ENCODE data around the gene COQ7. TPM values are rescaled to one million over a fixed set of nuclear protein-coding genes. Genes with fewer than 3 reads are reported as not detected.

COQ7 gene
- total RNA-seq = 18.5 and 18.9 TPM in 2 replicates

DNA sequence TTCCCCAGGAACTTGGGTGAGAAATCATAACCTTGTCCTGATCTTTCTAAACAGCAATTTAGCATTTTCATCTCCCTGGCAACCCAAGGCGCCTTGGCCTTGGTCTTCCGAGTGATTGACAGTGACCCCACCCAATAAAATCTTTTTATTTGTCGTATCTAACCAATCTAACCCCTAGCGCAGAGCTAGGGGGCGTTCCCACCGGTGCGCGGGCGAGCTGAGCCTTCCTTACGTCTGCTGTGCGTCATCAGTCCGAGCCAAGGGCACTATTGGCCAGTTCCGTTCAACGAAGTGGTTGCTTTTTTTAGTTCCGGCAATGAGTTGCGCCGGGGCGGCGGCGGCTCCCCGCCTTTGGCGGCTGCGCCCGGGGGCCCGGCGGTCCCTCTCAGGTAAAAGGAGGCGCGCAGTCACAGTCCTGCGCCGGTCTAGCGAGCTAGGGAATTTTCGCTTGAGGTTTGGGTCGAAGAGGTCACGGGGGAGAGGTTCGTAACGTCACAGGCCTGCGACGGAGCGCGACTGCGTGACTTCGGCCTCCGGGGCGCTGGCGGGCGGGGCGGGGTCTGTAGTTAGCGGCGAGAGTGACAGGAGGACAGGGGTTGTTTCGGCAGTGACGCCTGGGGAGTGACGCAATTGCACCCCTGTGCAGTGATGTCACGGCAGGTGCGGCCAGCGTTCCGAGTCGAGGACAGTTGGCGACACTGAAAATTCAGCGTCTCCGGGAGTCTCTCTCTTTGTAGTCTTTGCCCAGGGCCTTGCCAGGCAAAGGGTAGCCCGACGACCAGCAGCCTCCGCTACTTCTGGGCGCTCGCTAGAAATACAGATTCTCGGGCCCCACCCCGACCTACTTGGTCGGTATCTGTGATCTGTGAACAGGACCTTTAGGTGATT lies at the start of gene COQ7:
TSS of gene COQ7 (plus strand) at position 266 of the 888 bp plus-strand sequence. CDS start at position 317, 51 bp downstream.

DNA sequence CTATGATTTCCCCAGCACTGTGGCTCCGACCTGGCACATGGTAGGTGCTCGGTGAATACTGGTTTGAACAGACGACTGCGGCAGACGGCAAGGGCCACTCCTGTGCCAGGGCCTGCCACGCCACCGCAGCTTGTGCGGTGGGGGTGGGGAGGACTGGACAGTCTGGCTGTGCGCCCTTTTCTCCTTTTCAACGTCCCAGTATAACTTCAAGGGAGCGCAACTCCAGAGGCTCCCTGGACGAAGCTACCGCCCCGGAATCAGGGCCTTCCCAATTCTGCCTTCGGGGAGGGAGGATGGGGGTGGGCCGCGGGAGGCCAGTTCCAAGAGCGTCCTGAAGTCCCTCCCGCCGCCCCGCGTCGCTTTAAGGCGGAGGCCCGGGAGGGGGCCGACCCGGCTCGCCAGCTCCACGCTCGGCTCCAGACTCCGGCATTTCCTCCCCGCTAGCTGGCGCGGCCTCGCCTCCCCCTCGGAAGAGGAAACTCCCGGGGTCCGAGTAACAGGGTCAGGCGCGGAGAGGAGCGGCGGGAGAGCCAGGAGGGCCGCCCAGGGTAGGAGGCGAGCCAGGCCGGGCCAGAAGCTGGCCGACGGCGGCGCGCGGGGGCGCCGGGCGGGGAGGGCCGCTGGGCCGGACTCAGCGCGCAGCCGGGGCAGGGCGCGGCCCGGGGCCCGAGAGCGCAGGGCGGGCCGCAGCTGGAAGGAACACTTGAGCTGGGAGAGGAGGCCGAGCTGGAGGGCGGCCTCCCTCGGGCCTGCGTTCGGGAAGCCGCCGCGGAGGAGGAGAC lies 46.4 kb downstream of the COQ7 start, which contains the start of gene ITPRIPL2:
TSS of gene ITPRIPL2 (plus strand) at position 388 of the 782 bp plus-strand sequence. CDS start 498 bp downstream, outside the sequence.

Other genes starting within 250 kb of the COQ7 start
- gene SMG1, start 141.2 kb upstream of the COQ7 start, total RNA-seq = 78.7 and 86.7 TPM in 2 replicates
- 0.85 and 2.7 TPM in 2 replicates for gene TMC7, start 83.7 kb upstream of the COQ7 start, total RNA-seq
- gene ITPRIPL2, start 46.4 kb downstream of the COQ7 start, total RNA-seq = 71.8 and 78.6 TPM in 2 replicates
- gene SYT17, start 100.6 kb downstream of the COQ7 start, total RNA-seq = 0.46 and 0.63 TPM in 2 replicates
- not detected in 2 replicates for gene CLEC19A, start 218.1 kb downstream of the COQ7 start, total RNA-seq